ENCODE measurements around the gene ACSS1.

ACSS1 gene

DNA sequence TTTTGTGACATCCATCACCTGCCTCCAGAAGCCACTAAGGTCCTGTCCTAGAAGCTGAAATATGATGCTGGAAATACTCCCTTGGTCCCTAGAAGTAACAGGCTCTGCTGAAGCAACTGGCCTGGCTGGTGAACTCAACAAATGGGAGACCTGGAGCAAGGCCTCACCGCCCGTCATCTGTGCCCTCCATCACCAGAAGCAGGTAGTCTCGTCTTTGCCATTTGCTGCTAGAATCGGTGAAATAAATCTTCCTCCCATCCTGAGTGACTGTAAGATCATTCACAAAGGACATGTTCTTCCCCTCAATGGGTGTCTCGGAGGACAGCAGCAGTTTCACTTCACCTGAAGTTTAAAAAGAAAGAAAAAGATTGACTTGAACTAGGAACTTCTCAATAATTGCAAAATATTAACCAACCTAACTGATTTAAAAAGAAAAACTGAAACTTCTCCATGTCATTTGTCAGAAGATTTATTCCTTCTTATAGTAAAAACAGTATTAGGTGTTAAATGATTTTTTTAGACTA lies 87.8 kb downstream of the ACSS1 start:
- no peak for DNase-seq

DNA sequence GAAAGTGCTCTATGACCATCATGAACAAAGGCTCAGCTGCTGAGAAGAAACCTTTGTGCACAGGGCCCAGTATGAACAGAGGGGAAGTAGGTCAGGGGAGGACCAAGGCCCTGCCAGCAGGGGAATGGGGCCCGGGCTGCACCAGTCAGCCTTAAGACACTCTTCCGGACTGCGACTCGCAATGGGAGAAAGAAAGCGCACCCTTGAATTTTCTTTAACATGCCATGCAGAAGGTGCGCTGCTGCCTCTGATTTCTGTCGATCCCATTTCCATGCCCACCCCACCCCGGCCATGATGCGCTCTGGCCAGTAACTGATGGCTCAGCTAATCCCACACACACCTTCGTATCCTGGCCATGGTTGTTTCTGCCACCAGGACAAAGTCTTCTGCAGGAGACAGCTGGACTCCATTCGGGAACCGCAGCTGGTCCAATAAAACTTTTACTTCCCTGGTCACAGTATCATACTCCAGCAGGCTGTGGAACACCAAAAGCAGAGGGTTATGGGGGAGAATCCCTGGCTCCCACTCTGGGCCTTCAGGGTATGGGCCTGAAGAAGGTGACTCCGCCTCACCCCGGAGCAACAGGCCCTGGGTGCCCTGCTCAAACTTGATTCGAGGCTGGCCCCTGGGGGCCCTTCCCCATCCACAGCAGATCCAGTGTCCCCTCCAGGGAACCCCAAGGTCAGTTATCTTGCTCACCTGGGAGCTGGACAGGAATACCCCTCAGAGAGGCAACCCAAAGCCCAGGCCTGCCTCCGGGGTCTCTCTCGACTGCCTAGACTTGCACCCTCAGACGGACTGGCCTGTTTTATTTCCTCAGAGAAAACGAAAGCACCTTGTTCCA lies 88.5 kb downstream of the ACSS1 start:
- DNase-seq, result no peak

DNA sequence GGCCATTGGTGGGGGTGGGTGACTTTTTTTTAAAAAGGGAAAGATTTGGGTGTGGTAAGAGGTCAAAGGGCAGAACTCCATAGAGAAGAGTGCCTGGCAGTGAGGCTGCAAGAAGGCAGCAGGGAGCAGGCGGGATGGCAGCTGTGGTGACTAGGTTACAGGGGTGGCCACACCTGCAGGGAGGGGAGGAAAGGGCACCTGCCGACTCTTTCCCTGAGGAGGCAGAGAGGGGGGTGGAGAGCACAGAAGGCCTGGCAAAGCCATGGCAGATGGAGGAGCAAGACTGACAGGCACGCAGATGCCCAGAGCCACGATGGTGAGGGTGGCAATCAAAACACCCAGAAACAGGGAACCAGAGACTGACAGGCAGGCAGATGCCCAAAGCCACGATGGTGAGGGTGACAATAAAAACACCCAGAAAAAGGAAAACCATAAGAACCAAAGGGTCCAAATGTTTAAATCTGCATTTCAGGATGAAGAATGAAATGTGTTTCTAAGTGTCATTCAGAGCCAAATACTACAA lies 89.6 kb downstream of the ACSS1 start:
- DNase-seq, result no peak

DNA sequence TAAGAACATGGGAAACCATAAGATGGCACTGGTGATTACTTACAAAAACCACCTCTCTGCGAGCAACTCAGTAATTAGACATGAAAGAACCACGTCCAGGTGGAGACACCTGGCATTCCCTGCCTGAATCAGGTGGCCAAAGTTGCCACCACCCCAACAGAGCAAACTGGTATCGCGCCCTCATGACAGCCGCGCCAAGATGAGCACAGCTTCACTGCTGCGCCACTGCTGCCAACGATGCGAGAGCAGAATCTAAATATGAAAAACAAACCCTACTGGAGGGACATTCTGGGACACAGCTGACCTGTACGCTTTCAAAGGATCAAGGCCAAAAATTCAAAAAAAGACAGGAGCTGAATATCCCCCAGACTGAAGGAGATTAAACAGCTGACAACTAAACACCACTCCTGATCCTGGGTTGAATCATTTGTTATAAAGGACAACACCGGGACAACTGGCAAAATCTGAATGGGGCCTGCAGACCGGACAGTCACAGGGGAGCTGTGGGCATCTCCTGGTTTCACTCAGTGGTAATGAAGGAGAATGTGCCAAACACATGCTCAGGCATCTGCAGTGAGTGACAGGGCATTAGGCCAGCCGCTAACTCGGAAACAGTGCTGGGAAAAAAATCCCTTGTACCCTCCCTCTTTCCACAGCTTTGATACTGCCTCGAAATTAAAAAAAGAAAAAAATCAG lies 91.5 kb downstream of the ACSS1 start:
- DNase-seq, result no peak

DNA sequence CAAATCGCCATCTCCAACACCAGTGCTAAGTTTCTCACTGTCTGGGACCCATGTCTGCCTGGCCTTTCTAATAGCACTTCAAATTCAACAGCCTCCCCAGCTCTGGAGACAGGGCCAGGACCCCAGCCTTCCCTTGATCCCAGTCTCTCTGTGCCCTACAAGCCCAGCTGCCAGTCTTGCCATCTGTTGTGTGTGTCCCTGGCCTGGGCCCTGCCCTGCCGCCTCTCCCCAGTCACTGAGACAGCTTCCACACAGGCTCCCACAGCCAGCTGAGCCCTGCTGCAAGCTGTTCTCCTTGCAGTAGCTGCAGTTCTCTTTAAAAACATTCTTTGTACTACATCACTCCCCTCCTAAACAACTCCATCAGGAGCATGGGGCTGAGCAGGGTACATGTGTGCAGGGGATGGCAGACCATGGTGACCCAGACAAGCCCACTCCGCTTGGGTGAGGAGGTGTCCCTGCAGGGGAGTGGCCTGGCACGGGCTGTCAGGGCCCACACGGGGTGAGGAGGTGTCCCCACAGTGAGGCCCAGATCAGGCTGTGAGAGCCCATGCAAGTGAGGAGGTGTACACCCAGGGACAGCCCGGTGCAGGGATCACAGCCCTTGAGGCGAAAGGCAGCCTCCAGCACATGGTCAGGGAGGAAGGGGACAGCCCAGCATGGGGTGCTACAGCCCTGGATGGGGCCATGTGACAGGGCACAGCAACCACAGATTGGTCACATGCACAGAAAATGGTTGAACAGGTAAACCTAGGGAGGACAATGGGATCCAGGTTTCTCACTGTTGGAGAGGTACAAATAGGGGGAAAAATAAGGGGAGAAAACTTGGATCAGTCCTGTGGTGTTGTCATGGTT lies 92.6 kb downstream of the ACSS1 start:
- DNase-seq, result no peak

DNA sequence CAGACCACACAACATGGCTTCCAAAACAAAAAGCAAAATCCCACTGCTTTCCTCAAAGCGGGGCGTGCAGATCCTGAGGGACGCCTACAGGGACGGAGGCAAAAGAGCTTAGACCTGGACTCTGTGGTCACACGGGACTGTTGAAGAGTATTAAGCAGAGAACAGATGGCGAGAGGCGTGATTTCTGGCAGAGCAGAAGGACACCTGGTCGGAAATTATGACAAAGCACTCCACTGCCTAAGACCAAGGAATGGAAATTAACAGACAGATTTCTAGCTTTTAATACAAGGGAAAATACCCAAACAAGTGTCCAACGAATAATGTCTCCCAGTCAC lies 93.5 kb downstream of the ACSS1 start:
- DNase-seq, result no peak

DNA sequence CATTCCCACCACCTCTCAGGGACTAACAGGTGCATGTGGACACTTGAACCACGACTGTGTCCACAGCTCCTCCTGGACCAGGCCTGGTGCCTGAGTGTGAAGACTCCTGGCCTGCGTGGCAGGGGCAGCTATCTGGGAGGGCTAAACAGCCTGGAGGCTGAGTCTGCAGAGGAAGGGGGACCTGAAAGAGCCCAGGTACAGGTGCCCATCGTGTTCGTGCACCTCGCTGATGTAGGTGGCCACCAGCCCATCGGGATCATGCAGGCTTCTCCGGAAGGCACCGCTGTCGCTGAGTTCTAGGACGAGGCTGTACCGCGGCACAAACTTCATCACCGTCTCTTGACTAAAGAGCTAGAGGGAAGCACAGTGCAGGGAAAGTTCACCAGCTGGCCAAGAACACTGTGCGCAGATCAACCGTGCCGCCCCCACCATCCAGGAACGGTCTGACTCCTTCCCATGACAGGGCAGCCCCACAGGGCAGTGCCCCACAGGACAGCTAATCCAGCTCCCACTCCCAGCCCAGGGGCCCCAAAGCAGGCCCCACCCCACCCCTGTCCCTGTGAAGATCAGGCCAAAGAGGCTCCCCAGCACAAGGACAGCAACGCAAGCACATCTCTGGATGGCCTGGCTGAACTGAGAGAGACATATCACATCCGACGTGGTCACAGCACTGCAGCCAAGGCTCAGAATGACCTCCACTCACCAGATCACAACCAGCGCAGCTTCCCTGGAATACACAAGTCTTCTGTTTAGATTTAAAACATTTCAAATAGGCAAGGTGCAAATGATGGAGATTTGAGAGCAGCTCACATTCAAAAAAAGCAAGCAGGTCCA lies 94.0 kb downstream of the ACSS1 start:
- no peak for DNase-seq

DNA sequence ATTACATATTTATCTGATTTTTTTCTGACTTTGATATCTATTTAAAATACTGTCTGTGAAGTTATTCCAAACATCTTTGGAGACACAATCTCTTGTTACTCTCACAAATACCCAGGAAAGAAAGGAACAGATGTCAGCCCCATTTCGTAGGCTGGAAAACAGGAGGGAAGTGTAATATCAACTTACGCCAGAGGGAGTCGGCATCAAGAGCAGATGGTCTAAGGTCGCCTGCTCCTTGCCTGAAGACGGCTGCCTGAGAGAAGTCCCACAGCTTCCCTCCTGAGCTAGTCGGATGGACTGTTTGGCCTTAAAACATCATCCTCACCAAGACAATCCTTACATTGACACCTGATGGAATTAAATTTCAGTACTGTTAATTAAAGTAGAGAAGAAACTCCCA lies 95.4 kb downstream of the ACSS1 start:
- no peak for DNase-seq

DNA sequence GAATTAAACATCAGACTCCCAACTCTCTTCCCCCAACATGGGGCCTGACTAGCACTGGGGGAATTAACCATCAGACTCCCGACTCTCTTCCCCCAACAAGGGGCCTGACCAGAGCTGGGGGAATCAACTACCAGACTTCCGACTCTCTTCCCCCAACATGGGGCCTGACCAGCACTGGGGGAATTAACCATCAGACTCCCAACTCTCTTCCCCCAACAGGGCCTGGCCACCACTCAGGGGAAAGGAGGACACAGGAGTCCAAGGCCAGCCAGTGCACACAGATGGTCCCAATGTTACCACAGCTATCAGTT lies 95.8 kb downstream of the ACSS1 start:
- no peak for DNase-seq

DNA sequence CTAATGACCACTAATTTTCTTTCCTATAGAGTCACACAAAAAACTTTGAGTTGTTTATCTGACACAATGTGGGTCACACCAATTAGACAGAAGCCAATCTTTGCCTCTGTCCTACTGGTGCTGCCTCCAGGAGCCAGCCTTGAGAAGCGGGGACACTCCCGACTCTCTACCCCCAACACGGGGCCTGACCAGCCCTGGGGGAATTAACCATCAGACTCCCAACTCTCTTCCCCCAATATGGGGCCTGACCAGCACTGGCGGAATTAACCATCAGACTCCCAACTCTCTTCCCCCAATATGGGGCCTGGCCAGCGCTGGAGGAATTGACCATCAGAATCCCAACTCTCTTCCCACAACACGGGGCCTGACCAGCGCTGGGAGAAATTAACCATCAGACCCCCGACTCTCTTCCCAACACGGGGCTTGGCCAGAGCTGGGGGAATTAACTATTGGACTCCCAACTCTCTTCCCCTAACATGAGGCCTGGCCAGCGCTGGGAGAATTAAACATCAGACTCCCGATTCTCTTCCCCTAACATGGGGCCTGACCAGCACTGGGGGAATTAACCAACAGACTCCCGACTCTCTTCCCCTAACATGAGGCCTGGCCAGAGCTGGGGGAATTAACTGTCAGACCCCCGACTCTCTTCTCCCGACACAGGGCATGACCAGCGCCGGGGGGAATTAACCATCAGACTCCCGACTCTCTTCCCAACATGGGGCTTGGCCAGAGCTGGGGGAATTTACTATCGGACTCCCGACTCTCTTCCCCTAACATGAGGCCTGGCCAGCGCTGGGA lies 96.4 kb downstream of the ACSS1 start:
- no peak for DNase-seq

DNA sequence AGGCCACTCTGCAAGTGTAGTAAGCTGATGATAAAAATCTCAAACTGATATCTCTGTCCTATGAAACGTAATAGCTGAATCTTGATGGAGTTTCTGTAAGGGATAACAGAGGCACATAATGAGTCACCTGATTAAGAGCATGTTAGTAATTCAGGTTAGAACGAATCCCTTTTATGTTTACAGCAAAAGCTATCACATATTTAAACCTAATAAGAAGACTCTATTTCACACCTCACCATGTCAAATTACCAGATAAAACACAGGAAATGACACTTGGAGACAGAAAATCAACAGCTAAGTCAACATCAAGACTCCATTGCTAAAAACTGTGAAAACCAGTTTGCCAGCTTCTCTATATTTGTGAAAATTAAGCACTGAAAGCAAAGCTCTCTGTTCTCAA lies 97.1 kb downstream of the ACSS1 start:
- peak; percentile 79 for DNase-seq

DNA sequence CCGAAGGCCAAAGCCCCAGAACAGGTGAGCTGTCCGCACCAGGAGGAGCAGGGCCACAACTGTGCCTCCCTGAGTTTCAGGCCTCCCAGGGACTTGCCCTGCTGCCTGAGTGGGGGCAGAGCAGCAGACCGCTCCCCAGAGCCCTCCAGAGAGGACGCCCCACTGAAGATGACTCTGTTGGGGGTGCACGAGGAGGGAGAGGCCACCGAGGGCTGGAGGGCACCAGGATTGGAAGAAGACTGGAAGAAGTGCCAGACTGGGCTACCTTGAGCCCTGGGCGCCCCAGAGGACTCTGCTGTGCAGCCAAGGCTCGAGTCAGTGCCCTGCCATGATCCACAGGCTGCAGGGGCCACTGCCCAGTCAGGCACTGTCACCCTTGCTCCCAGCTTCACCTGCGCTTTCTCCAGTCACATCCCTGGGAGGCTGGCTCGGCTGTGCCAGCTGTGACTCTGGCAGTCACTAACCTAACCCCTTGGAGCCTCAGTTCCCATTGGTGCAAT lies 97.6 kb downstream of the ACSS1 start:
- DNase-seq, result no peak

DNA sequence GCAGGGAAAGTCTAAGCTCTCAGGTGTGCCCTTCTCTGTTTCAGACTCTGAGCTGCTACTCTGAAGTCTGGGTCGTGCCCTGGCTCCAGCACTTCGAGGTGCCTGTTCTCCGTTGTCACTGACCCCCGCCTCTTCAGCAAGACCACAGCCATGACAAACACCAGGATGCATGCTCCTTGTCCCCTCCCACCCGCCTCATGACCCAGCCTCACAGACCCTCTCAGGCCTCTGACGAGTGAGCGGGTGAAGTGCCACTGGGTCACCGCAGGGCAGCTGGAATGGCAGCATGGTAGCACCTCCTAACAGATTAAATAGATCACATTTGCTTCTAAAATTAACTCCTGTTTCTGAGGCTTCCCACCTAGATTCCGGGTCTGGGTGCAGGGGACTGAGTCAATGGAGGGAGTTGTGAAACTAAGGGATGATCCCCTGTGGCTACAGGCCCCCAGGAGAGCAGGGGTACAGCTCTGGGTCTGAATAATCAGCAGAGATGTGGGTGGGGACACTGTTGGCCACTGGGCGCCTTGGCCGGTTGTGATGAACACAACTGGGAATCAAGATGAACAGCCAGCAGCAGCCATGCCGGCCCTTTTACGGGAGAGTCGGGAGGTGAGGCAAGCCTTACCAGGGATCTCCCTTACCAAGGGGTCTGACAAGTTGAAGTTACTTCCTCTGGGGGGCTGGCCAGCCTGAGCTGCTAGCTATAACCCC lies 98.2 kb downstream of the ACSS1 start:
- no peak for DNase-seq

DNA sequence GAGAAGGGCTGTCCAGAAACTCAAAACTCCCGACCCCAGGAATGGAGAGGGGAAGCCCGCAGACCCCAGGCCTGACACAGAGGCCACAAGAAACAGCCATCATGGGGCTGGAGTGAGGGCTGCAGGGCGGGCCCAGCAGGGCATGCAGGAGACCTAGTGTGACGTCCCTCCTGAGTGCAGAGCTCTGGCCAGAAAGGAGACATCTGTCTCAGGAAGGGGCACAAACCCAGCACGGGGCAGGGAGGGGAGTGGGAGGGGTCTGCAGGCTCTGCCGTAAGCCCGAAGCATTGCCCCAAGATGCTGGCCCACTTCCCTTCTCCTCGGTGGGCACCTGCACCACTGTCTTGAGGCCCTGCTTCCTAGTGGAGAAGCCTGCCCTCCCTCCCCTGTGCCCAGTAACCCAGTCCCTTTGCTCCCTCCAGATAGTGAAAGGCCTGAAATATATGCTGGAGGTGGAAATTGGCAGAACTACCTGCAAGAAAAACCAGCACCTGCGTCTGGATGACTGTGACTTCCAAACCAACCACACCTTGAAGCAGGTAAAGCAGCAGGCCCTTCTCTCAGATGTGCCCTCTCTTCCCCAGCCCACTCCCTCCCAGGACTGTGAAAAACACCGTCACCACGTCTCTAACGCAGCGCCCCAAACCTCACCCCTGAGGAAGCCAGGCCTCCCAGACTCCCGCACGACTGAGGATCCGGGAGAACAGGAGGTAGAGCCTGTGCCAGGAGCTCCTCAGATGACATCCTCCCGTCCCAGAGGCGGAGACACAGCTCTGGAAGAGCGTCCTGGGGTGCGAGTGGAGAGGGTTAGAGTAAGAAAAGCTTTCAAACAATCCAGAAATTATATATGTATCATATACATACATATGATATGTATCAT lies 99.2 kb downstream of the ACSS1 start:
- no peak for DNase-seq

DNA sequence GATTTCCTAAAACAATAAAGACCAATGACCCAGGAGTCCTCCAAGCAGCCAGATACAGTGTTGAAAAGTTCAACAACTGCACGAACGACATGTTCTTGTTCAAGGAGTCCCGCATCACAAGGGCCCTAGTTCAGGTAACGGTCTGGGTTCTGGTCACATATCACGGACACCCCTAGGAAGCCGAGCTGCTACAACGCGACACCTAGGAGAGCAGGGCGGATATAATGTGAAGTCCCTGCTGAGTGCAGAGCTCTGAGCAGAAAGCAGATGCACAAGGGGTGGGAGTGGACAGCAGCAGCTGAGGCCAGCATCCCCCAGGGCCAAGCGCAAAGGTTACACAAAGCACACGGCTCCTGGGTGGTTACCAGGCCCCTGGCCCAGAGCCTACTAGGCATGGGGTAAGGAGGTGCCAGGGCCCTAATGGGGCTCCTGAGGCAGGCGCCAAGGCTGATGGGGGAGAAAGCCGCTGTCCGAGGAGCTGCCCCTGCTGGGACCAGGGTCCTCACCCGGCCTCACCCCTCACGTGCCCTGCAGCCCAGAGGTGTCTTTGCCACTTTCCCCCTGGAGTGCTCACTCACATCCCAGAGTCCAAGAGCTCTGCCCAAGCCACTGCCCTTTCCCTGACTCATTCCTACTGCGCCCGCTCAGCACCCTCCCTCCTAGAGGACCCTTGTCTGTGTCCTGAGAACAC lies 100.5 kb downstream of the ACSS1 start:
- DNase-seq, result no peak
